HG03066 (cell line): ENCODE results near the gene C12orf57.

Experiments
- ATAC-seq: cut with Tn5 transposase; IDR thresholded peaks from one replicate; pipeline ENCODE4 v1.9.1; 2021; ENCODE audit warnings: low read depth; ENCODE audit not compliant: unreplicated experiment

Gene C12orf57

GRCh38 chr12:6952121-6952862, 8.5 kb downstream of the C12orf57 start:
- no peak for ATAC-seq

- ATAC-seq = no peak
Measured at GRCh38 chr12:6952863-6953441, 9.1 kb downstream of the C12orf57 start.

GRCh38 chr12:6953442-6954315, 9.9 kb downstream of the C12orf57 start:
- ATAC-seq = peak; percentile 39

- ATAC-seq = no peak
Measured at GRCh38 chr12:6954316-6955107, 10.7 kb downstream of the C12orf57 start.

GRCh38 chr12:6955108-6956020, 11.5 kb downstream of the C12orf57 start:
- no peak for ATAC-seq

GRCh38 chr12:6956021-6956727, 12.4 kb downstream of the C12orf57 start:
- ATAC-seq = no peak

- ATAC-seq = no peak
Measured at GRCh38 chr12:6957151-6957701, 13.4 kb downstream of the C12orf57 start.

GRCh38 chr12:6957741-6958608, 14.2 kb downstream of the C12orf57 start:
- no peak for ATAC-seq

- no peak for ATAC-seq
Measured at GRCh38 chr12:6958609-6959057, 14.8 kb downstream of the C12orf57 start.

GRCh38 chr12:6959058-6959804, 15.4 kb downstream of the C12orf57 start:
- peak; percentile 43 for ATAC-seq

- no peak for ATAC-seq
Measured at GRCh38 chr12:6959805-6960592, 16.2 kb downstream of the C12orf57 start.

- ATAC-seq = no peak
Measured at GRCh38 chr12:6960593-6961277, 16.9 kb downstream of the C12orf57 start.

GRCh38 chr12:6961278-6961694, 17.5 kb downstream of the C12orf57 start:
- no peak for ATAC-seq

GRCh38 chr12:6961695-6962284, 18.0 kb downstream of the C12orf57 start:
- ATAC-seq = no peak
